Upper lobe of left lung (tissue), 6 donors: ENCODE measurements around the gene ZCCHC7. TPM values are rescaled to one million over a fixed set of nuclear protein-coding genes. Genes with fewer than 3 reads are reported as not detected.

Experiments
- ATAC-seq, 2 donors: fragments of 200-7000 bp; cut with Tn5 transposase; one replicate each; pipeline ENCODE4 v1.9.1; 2022; ENCODE audit warnings: mild to moderate bottlenecking in 2 of 2, moderate library complexity in 2 of 2; ENCODE audit not compliant: low FRiP score in 2 of 2
- DNase-seq, 2 donors: peaks; one replicate each; pipeline ENCODE4 v3.0.0-alpha.2; 2019 to 2020
- H3K27ac ChIP-seq, 4 donors: fragments of 200-600 bp; sonication (generic); one replicate each; pipeline ENCODE4 v1.5.1; 2016 to 2019
- H3K27me3 ChIP-seq, 4 donors: fragments of 200-600 bp; sonication (generic); one replicate each; pipeline ENCODE4 v1.5.1; 2017 to 2019
- H3K36me3 ChIP-seq, 4 donors: fragments of 200-600 bp; sonication (generic); one replicate each; pipeline ENCODE4 v1.5.1; 2016 to 2019
- H3K4me1 ChIP-seq, 4 donors: fragments of 200-600 bp; sonication (generic); one replicate each; pipeline ENCODE4 v1.5.1; 2018 to 2019
- H3K4me3 ChIP-seq, 4 donors: fragments of 200-600 bp; sonication (generic); one replicate each; pipeline ENCODE4 v1.5.1; 2017 to 2019; ENCODE audit warnings: mild to moderate bottlenecking in 2 of 4, moderate library complexity in 1 of 4
- H3K9me3 ChIP-seq, 4 donors: fragments of 200-600 bp; sonication (generic); one replicate each; pipeline ENCODE4 v1.5.1; 2018 to 2019
- CTCF ChIP-seq, 6 experiments: fragments of 450-650 bp in 4 of 6; fragments of 200-600 bp in 2 of 6; sonication (generic) in 2 of 6; IDR thresholded peaks; one replicate each; pipeline ENCODE4 v1.5.1; 2016 to 2019; ENCODE audit warnings: antibody characterized with exemption in 6 of 6
- EP300 ChIP-seq, 4 donors: sonication (generic); formaldehyde crosslinking; IDR thresholded peaks; one replicate each; pipeline ENCODE4 v1.5.1; 2017; ENCODE audit warnings: antibody characterized with exemption in 4 of 4, control low read depth in 2 of 4
- POLR2A ChIP-seq, 4 donors: fragments of 450-650 bp; IDR thresholded peaks; one replicate each; pipeline ENCODE4 v1.5.1; 2016 to 2017; ENCODE audit warnings: antibody characterized with exemption in 4 of 4, mild to moderate bottlenecking in 2 of 4
- POLR2AphosphoS5 ChIP-seq, 2 donors: sonication (generic); formaldehyde crosslinking; IDR thresholded peaks; one replicate each; pipeline ENCODE4 v1.5.1; 2017; ENCODE audit warnings: antibody characterized with exemption in 2 of 2
- WGBS, 2 donors: methylation state at CpG; one replicate each; pipeline ENCODE4 v1.1.5; 2017 to 2018; 5-methylcytosine and 5-hydroxymethylcytosine counted together
- total RNA-seq, 6 donors: library from RNA; depleted of rRNA in 4 of 6; stranded (reverse); fragments of >200 nt in 4 of 6; gene quantifications; one replicate each; pipeline versions ENCODE4 v1.1.0 to v1.2.1, GENCODE V29; 2016 to 2021
- donor health status: DM: no; HTN: no; CAD: no; lungs with moderate emphysema.
- donor health status: DM: no; HTN: yes; CAD: no; lungs with severe emphysema.

ZCCHC7 gene
- total RNA-seq, 6 donors from 2014 or later = 11.1 to 44.0 (median 18.7) TPM

- Histone ChIP-seq H3K9me3 (no peaks in the 10 kb centered on the region), H3K36me3 (no peaks in the 10 kb centered on the region), H3K27me3 (no peaks in the 10 kb centered on the region), H3K4me1 (no peaks in the 10 kb centered on the region), H3K27ac (no peak overlapping the region), H3K4me3 (no peak overlapping the region)
- no peak for DNase-seq
- WGBS, 2 donors = 78 to 80% methylated on average over 5 of the region's 5 CpGs
- no peak for ATAC-seq
- TF ChIP-seq EP300 (IDR thresholded peaks at IDR 0.05) = no peak
- TF ChIP-seq POLR2A (IDR thresholded peaks at IDR 0.05) = no peak
- no peak for TF ChIP-seq CTCF (IDR thresholded peaks at IDR 0.05)
- no peak for TF ChIP-seq POLR2AphosphoS5 (IDR thresholded peaks at IDR 0.05)
Measured at GRCh38 chr9:37324691-37325490, 204.5 kb downstream of the ZCCHC7 start.

GRCh38 chr9:37325778-37326177, 205.4 kb downstream of the ZCCHC7 start:
- WGBS, 2 donors = 70 to 83% methylated on average over 2 of the region's 2 CpGs
- H3K27me3 ChIP-seq = no peaks in the 10 kb centered on the region
- ATAC-seq (no peak), DNase-seq (no peak)
- H3K36me3 ChIP-seq = no peaks in the 10 kb centered on the region
- no peak overlapping the region for H3K4me3 ChIP-seq
- no peaks in the 10 kb centered on the region for H3K4me1 ChIP-seq
- H3K27ac ChIP-seq = no peak overlapping the region
- TF ChIP-seq EP300 (IDR thresholded peaks at IDR 0.05) = no peak
- no peak for TF ChIP-seq POLR2AphosphoS5 (IDR thresholded peaks at IDR 0.05)
- TF ChIP-seq POLR2A (IDR thresholded peaks at IDR 0.05) = no peak
- no peak for TF ChIP-seq CTCF (IDR thresholded peaks at IDR 0.05)
- no peaks in the 10 kb centered on the region for H3K9me3 ChIP-seq

- no peak for ATAC-seq
- TF ChIP-seq EP300 (IDR thresholded peaks at IDR 0.05) = no peak
- no peak for TF ChIP-seq POLR2A (IDR thresholded peaks at IDR 0.05)
- TF ChIP-seq POLR2AphosphoS5 (IDR thresholded peaks at IDR 0.05) = no peak
- no peak for TF ChIP-seq CTCF (IDR thresholded peaks at IDR 0.05)
- no peaks in the 10 kb centered on the region for H3K9me3 ChIP-seq
Measured at GRCh38 chr9:37327553-37327952, 207.2 kb downstream of the ZCCHC7 start.

GRCh38 chr9:37328556-37329227, 208.3 kb downstream of the ZCCHC7 start:
- no peak for ATAC-seq

More at GRCh38 chr9:37327553-37327952, 207.2 kb downstream of the ZCCHC7 start:
- no peaks in the 10 kb centered on the region for H3K27me3 ChIP-seq
- H3K27ac ChIP-seq = no peak overlapping the region
- no peaks in the 10 kb centered on the region for H3K36me3 ChIP-seq
- H3K4me3 ChIP-seq = no peak overlapping the region
- DNase-seq = no peak
- H3K4me1 ChIP-seq = no peaks in the 10 kb centered on the region
- 94 to 97% methylated on average over 4 of the region's 4 CpGs for WGBS, 2 donors

More at GRCh38 chr9:37328556-37329227, 208.3 kb downstream of the ZCCHC7 start:
- H3K4me1 ChIP-seq = no peaks in the 10 kb centered on the region
- H3K4me3 ChIP-seq = no peak overlapping the region
- TF ChIP-seq CTCF (IDR thresholded peaks at IDR 0.05) (no peak), POLR2A (IDR thresholded peaks at IDR 0.05) (no peak), POLR2AphosphoS5 (IDR thresholded peaks at IDR 0.05) (no peak), EP300 (IDR thresholded peaks at IDR 0.05) (no peak)
- no peak for DNase-seq
- H3K36me3 ChIP-seq = no peaks in the 10 kb centered on the region
- no peaks in the 10 kb centered on the region for H3K27me3 ChIP-seq
- H3K9me3 ChIP-seq = no peaks in the 10 kb centered on the region
- no peak overlapping the region for H3K27ac ChIP-seq
